ENCODE results near the gene KRTAP5-8. TPM values are rescaled to one million over a fixed set of nuclear protein-coding genes. Genes with fewer than 3 reads are reported as not detected.

The KRTAP5-8 gene
- total RNA-seq, 1 donor from 2014 or later = not detected

DNA sequence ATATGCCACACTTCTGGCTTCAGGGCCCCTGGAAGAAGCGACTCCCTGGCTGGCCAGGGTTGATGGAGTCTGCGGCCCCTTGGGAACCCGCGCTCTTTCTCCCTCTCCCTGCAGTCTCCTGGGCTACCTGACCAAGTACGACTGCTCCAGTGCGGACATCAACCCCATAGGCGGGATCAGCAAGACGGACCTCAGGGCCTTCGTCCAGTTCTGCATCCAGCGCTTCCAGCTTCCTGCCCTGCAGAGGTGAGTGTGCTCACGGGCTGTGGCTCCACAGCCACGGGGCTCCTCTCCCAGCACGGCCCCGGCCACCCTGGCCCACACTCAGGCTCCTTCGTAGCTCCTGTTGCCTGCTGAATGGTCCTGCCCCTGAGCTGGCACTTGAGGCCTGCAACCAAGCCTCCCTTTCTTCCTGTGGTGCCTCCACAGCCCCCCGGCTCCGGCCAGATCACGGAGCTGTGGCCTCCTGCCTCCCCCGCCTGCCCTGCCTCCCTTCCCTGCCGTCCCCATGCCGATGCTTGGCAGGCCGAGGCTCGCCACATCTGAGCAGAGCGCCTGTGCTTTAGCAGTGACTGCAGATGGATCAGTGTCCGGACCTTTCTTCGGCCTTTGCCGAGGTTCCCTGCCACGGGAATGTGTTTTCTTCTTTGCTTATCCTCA is 47.0 kb upstream of the KRTAP5-8 start:
- Mint-ChIP-seq H3K27me3 (ENCODE audit: unreplicated experiment) (peaks cover 2% of the 10 kb centered on the region), H3K27ac (ENCODE audit: unreplicated experiment) (no peak overlapping the region), H3K4me3 (ENCODE audit: unreplicated experiment) (no peak overlapping the region), H3K9me3 (ENCODE audit: unreplicated experiment) (peaks cover 8% of the 10 kb centered on the region), H3K36me3 (ENCODE audit: unreplicated experiment) (peaks cover 22% of the 10 kb centered on the region), H3K4me1 (ENCODE audit: low read depth, unreplicated experiment) (peaks cover 3% of the 10 kb centered on the region)
- no peak for DNase-seq
- no peak for TF ChIP-seq CTCF (IDR thresholded peaks at IDR 0.05; ENCODE audit: partially characterized antibody, unreplicated experiment)

- peaks cover 18% of the 10 kb centered on the region for H3K36me3 Mint-ChIP-seq (ENCODE audit: unreplicated experiment)
- no peak overlapping the region for H3K4me3 Mint-ChIP-seq (ENCODE audit: unreplicated experiment)
- no peak for DNase-seq
- peaks cover 3% of the 10 kb centered on the region for H3K4me1 Mint-ChIP-seq (ENCODE audit: low read depth, unreplicated experiment)
- H3K27ac Mint-ChIP-seq (ENCODE audit: unreplicated experiment) = no peak overlapping the region
- H3K9me3 Mint-ChIP-seq (ENCODE audit: unreplicated experiment) = peaks cover 8% of the 10 kb centered on the region
- no peak for TF ChIP-seq CTCF (IDR thresholded peaks at IDR 0.05; ENCODE audit: partially characterized antibody, unreplicated experiment)
- H3K27me3 Mint-ChIP-seq (ENCODE audit: unreplicated experiment) = peaks cover 2% of the 10 kb centered on the region
These were observed 46.3 kb upstream of the KRTAP5-8 start for GRCh38 chr11:71491531-71491930.

- no peak for TF ChIP-seq CTCF (IDR thresholded peaks at IDR 0.05; ENCODE audit: partially characterized antibody, unreplicated experiment)
- Mint-ChIP-seq H3K27me3 (ENCODE audit: unreplicated experiment) (peaks cover 2% of the 10 kb centered on the region), H3K9me3 (ENCODE audit: unreplicated experiment) (peaks cover 8% of the 10 kb centered on the region), H3K4me1 (ENCODE audit: low read depth, unreplicated experiment) (peaks cover 3% of the 10 kb centered on the region), H3K36me3 (ENCODE audit: unreplicated experiment) (peaks cover 20% of the 10 kb centered on the region), H3K27ac (ENCODE audit: unreplicated experiment) (no peak overlapping the region), H3K4me3 (ENCODE audit: unreplicated experiment) (no peak overlapping the region)
- no peak for DNase-seq
These were observed 45.9 kb upstream of the KRTAP5-8 start for GRCh38 chr11:71491940-71492339.

- Mint-ChIP-seq H3K27me3 (ENCODE audit: unreplicated experiment) (peaks cover 3% of the 10 kb centered on the region), H3K36me3 (ENCODE audit: unreplicated experiment) (peaks cover 29% of the 10 kb centered on the region), H3K4me3 (ENCODE audit: unreplicated experiment) (no peak overlapping the region), H3K4me1 (ENCODE audit: low read depth, unreplicated experiment) (no peaks in the 10 kb centered on the region), H3K27ac (ENCODE audit: unreplicated experiment) (no peak overlapping the region), H3K9me3 (ENCODE audit: unreplicated experiment) (peaks cover 2% of the 10 kb centered on the region)
- no peak for TF ChIP-seq CTCF (IDR thresholded peaks at IDR 0.05; ENCODE audit: partially characterized antibody, unreplicated experiment)
- DNase-seq = no peak
These were observed 42.3 kb upstream of the KRTAP5-8 start for GRCh38 chr11:71495286-71496230.

- Mint-ChIP-seq H3K27ac (ENCODE audit: unreplicated experiment) (peak overlapping the region; percentile 12), H3K4me3 (ENCODE audit: unreplicated experiment) (no peak overlapping the region), H3K4me1 (ENCODE audit: low read depth, unreplicated experiment) (no peaks in the 10 kb centered on the region), H3K36me3 (ENCODE audit: unreplicated experiment) (peaks cover 27% of the 10 kb centered on the region), H3K27me3 (ENCODE audit: unreplicated experiment) (peaks cover 3% of the 10 kb centered on the region), H3K9me3 (ENCODE audit: unreplicated experiment) (peaks cover 2% of the 10 kb centered on the region)
- no peak for DNase-seq
- TF ChIP-seq CTCF (IDR thresholded peaks at IDR 0.05; ENCODE audit: partially characterized antibody, unreplicated experiment) = no peak
These were observed 41.4 kb upstream of the KRTAP5-8 start for GRCh38 chr11:71496421-71496820.

Measured in glutamatergic neuron (in vitro differentiated cells).